ENCODE measurements around the gene RNASE4. TPM values are rescaled to one million over a fixed set of nuclear protein-coding genes. Genes with fewer than 3 reads are reported as not detected.
"Not testable (repeated sequence)": the region's sequence is repeated elsewhere in the genome, so short reads cannot be mapped to it uniquely, and the experiment has no call there.

The RNASE4 gene
- 1 to 10 TPM in 1 of 2 experiments, under 1 TPM in 1; 0.75 to 2.1 TPM for total RNA-seq

- Mint-ChIP-seq H3K4me3 (no peak within 1 kb of the TSS), H3K36me3 (no peaks in the 10 kb centered on the region), H3K27ac (no peak within 1 kb of the TSS)
These were observed at the start of gene RNASE4 for GRCh38 chr14:20683891-20684661. RNASE4 (plus strand) TSS chr14:20684560; CDS start chr14:20699372, 14,812 bp downstream.

GRCh38 chr14:20641591-20641990, 42.8 kb upstream of the RNASE4 start, which contains the start of gene OR6S1:
OR6S1 (minus strand) TSS chr14:20641691; CDS start chr14:20641691, 0 bp downstream.
- DNase-seq (no peak), ATAC-seq (no peak)
- CTCF ChIA-PET: no interaction called here
- peaks cover 56% of the 10 kb centered on the region for H3K27me3 Mint-ChIP-seq
- H3K9me3 Mint-ChIP-seq (ENCODE audit: low read depth): no peaks in the 10 kb centered on the region
- no peaks in the 10 kb centered on the region for H3K36me3 Mint-ChIP-seq
- H3K4me3 Mint-ChIP-seq: no peak within 1 kb of the TSS
- no peak within 1 kb of the TSS for H3K27ac Mint-ChIP-seq
- no peaks in the 10 kb centered on the region for H3K4me1 Mint-ChIP-seq

More at GRCh38 chr14:20683891-20684661, at the start of gene RNASE4:
- ATAC-seq (peak; percentile 50), DNase-seq (peak; percentile 87)
- CTCF ChIA-PET: interaction anchor here (0.8 to 7.0 kb wide), 13 partner anchors 8 to 341 kb away, joined by 4 to 102 read pairs (median 8); partner anchors contain the start of gene PARP2
- peaks cover 12% of the 10 kb centered on the region for H3K4me1 Mint-ChIP-seq
- H3K9me3 Mint-ChIP-seq (ENCODE audit: low read depth): no peaks in the 10 kb centered on the region
- no peaks in the 10 kb centered on the region for H3K27me3 Mint-ChIP-seq

GRCh38 chr14:20642182-20642581, 42.2 kb upstream of the RNASE4 start:
- H3K4me1 Mint-ChIP-seq: no peaks in the 10 kb centered on the region
- no peak overlapping the region for H3K4me3 Mint-ChIP-seq
- H3K9me3 Mint-ChIP-seq (ENCODE audit: low read depth): no peaks in the 10 kb centered on the region
- no peak overlapping the region for H3K27ac Mint-ChIP-seq
- H3K27me3 Mint-ChIP-seq: peaks cover 53% of the 10 kb centered on the region
- ATAC-seq: no peak
- no peaks in the 10 kb centered on the region for H3K36me3 Mint-ChIP-seq
- CTCF ChIA-PET: no interaction called here
- no peak for DNase-seq

GRCh38 chr14:20642755-20643154, 41.6 kb upstream of the RNASE4 start:
- H3K4me1 Mint-ChIP-seq; CTCF ChIA-PET; H3K36me3 Mint-ChIP-seq; H3K9me3 Mint-ChIP-seq (ENCODE audit: low read depth); H3K4me3 Mint-ChIP-seq; H3K27ac Mint-ChIP-seq; DNase-seq; ATAC-seq: not testable (repeated sequence)
- H3K27me3 Mint-ChIP-seq: peaks cover 54% of the 10 kb centered on the region

GRCh38 chr14:20644520-20644919, 39.8 kb upstream of the RNASE4 start:
- no peaks in the 10 kb centered on the region for H3K4me1 Mint-ChIP-seq
- no peak overlapping the region for H3K4me3 Mint-ChIP-seq
- no peak overlapping the region for H3K27ac Mint-ChIP-seq
- H3K9me3 Mint-ChIP-seq (ENCODE audit: low read depth): no peaks in the 10 kb centered on the region
- H3K27me3 Mint-ChIP-seq: peaks cover 53% of the 10 kb centered on the region
- CTCF ChIA-PET: no interaction called here
- DNase-seq: no peak
- H3K36me3 Mint-ChIP-seq: no peaks in the 10 kb centered on the region
- ATAC-seq: no peak

- DNase-seq: no peak
- Mint-ChIP-seq H3K27ac (no peak overlapping the region), H3K27me3 (peaks cover 56% of the 10 kb centered on the region), H3K36me3 (no peaks in the 10 kb centered on the region), H3K4me3 (no peak overlapping the region), H3K4me1 (no peaks in the 10 kb centered on the region), H3K9me3 (ENCODE audit: low read depth) (no peaks in the 10 kb centered on the region)
- ATAC-seq: no peak
- CTCF ChIA-PET: interaction anchor here (0.7 to 1.5 kb wide), 2 partner anchors 12 to 17 kb away, joined by 3 to 4 read pairs; no protein-coding TSS in a partner anchor
These were observed 38.9 kb upstream of the RNASE4 start for GRCh38 chr14:20645481-20645880.

- H3K4me1 Mint-ChIP-seq: peaks cover 27% of the 10 kb centered on the region
- H3K4me3 Mint-ChIP-seq: peak overlapping the region; percentile 51
- peak; percentile 67 for ATAC-seq
- H3K27ac Mint-ChIP-seq: no peak overlapping the region
- CTCF ChIA-PET: interaction anchor here (0.9 to 2.0 kb wide), 3 partner anchors 34 to 204 kb away, joined by 3 to 8 read pairs (median 8); no protein-coding TSS in a partner anchor
- H3K9me3 Mint-ChIP-seq (ENCODE audit: low read depth): no peaks in the 10 kb centered on the region
- peaks cover 73% of the 10 kb centered on the region for H3K27me3 Mint-ChIP-seq
- no peaks in the 10 kb centered on the region for H3K36me3 Mint-ChIP-seq
- DNase-seq: peak; percentile 74
These were observed 31.1 kb upstream of the RNASE4 start for GRCh38 chr14:20652996-20653975.

- DNase-seq: no peak
- ATAC-seq: no peak
- CTCF ChIA-PET: interaction anchor here (0.7 to 11.5 kb wide), 4 partner anchors 13 to 43 kb away, joined by 3 to 163 read pairs (median 53); partner anchors contain the start of genes ANG and RNASE4
- H3K4me1 Mint-ChIP-seq: peaks cover 29% of the 10 kb centered on the region
- H3K36me3 Mint-ChIP-seq: no peaks in the 10 kb centered on the region
- H3K4me3 Mint-ChIP-seq: no peak overlapping the region
- no peak overlapping the region for H3K27ac Mint-ChIP-seq
- H3K9me3 Mint-ChIP-seq (ENCODE audit: low read depth): no peaks in the 10 kb centered on the region
- H3K27me3 Mint-ChIP-seq: peaks cover 81% of the 10 kb centered on the region
These were observed 28.5 kb upstream of the RNASE4 start for GRCh38 chr14:20655851-20656250.

GRCh38 chr14:20656274-20656673, 28.1 kb upstream of the RNASE4 start:
- no peak for DNase-seq
- ATAC-seq: no peak
- Mint-ChIP-seq H3K36me3 (no peaks in the 10 kb centered on the region), H3K27ac (no peak overlapping the region), H3K9me3 (ENCODE audit: low read depth) (no peaks in the 10 kb centered on the region), H3K4me3 (no peak overlapping the region), H3K27me3 (peaks cover 78% of the 10 kb centered on the region), H3K4me1 (peaks cover 29% of the 10 kb centered on the region)
- CTCF ChIA-PET: interaction anchor here (1.1 to 11.5 kb wide), 7 partner anchors 10 to 315 kb away, joined by 3 to 163 read pairs (median 3); partner anchors contain the start of genes ANG and RNASE4

- DNase-seq (no peak), ATAC-seq (peak; percentile 50)
- Mint-ChIP-seq H3K4me1 (peaks cover 36% of the 10 kb centered on the region), H3K27me3 (peaks cover 72% of the 10 kb centered on the region), H3K9me3 (ENCODE audit: low read depth) (no peaks in the 10 kb centered on the region), H3K4me3 (no peak overlapping the region), H3K36me3 (no peaks in the 10 kb centered on the region), H3K27ac (no peak overlapping the region)
- CTCF ChIA-PET: interaction anchor here (1.2 to 11.5 kb wide), 7 partner anchors 12 to 313 kb away, joined by 3 to 163 read pairs (median 3); partner anchors contain the start of genes ANG and RNASE4
These were observed 26.8 kb upstream of the RNASE4 start for GRCh38 chr14:20657216-20658211.

GRCh38 chr14:20658246-20658645, 26.1 kb upstream of the RNASE4 start:
- no peak overlapping the region for H3K27ac Mint-ChIP-seq
- no peaks in the 10 kb centered on the region for H3K36me3 Mint-ChIP-seq
- no peak overlapping the region for H3K4me3 Mint-ChIP-seq
- H3K9me3 Mint-ChIP-seq (ENCODE audit: low read depth): no peaks in the 10 kb centered on the region
- H3K27me3 Mint-ChIP-seq: peaks cover 72% of the 10 kb centered on the region
- DNase-seq: no peak
- CTCF ChIA-PET: interaction anchor here (1.6 to 11.5 kb wide), 3 partner anchors 24 to 215 kb away, joined by 5 to 163 read pairs (median 102); partner anchors contain the start of genes ANG and RNASE4
- peaks cover 38% of the 10 kb centered on the region for H3K4me1 Mint-ChIP-seq
- no peak for ATAC-seq

GRCh38 chr14:20659336-20659735, 25.0 kb upstream of the RNASE4 start:
- DNase-seq (no peak), ATAC-seq (no peak)
- CTCF ChIA-PET: interaction anchor here (1.2 to 11.5 kb wide), 3 partner anchors 12 to 31 kb away, joined by 3 to 163 read pairs (median 102); partner anchors contain the start of genes ANG and RNASE4
- Mint-ChIP-seq H3K27me3 (peaks cover 66% of the 10 kb centered on the region), H3K4me3 (no peak overlapping the region), H3K4me1 (peaks cover 38% of the 10 kb centered on the region), H3K9me3 (ENCODE audit: low read depth) (no peaks in the 10 kb centered on the region), H3K36me3 (no peaks in the 10 kb centered on the region), H3K27ac (no peak overlapping the region)
